HepG2 (cell line): ENCODE results near the gene UBE3B. TPM values are rescaled to one million over a fixed set of nuclear protein-coding genes. Genes with fewer than 3 reads are reported as not detected.

Experiments
- ATM ChIP-seq: fragments of 450-650 bp; IDR thresholded peaks from 2 replicates; pipeline ENCODE4 v1.7.1; 2017; ENCODE audit warnings: mild to moderate bottlenecking, borderline replicate concordance
- FLYWCH1 ChIP-seq: sonication (generic); formaldehyde crosslinking; IDR thresholded peaks from 2 replicates; pipeline ENCODE4 v1.8.1; 2023; ENCODE audit warnings: mild to moderate bottlenecking, missing genetic modification reagents
- FOXP4 ChIP-seq: sonication (generic); formaldehyde crosslinking; IDR thresholded peaks from 2 replicates; pipeline ENCODE4 v1.4.0; 2020; ENCODE audit warnings: missing genetic modification reagents
- GLMP ChIP-seq: sonication (generic); formaldehyde crosslinking; IDR thresholded peaks from 2 replicates; pipeline ENCODE4 v1.9.0; 2021; ENCODE audit warnings: missing genetic modification reagents, mild to moderate bottlenecking, borderline replicate concordance
- HOXA9 ChIP-seq: sonication (generic); formaldehyde crosslinking; IDR thresholded peaks from 2 replicates; pipeline ENCODE4 v1.8.1; 2022; ENCODE audit warnings: missing genetic modification reagents, mild to moderate bottlenecking, moderate library complexity, borderline replicate concordance
- IRF9 ChIP-seq: sonication (generic); formaldehyde crosslinking; IDR thresholded peaks from 2 replicates; pipeline ENCODE4 v1.8.0; 2022; ENCODE audit warnings: missing genetic modification reagents, mild to moderate bottlenecking, borderline replicate concordance
- KDM4B ChIP-seq: sonication (generic); formaldehyde crosslinking; IDR thresholded peaks from 2 replicates; pipeline ENCODE4 v1.4.0; 2020; ENCODE audit warnings: missing genetic modification reagents
- KDM5A ChIP-seq: fragments of 200-600 bp; sonication (generic); IDR thresholded peaks from 2 replicates; pipeline ENCODE4 v1.7.0; 2018; ENCODE audit warnings: antibody characterized with exemption, mild to moderate bottlenecking, low read length, borderline replicate concordance
- MAFK ChIP-seq, 2 experiments: IDR thresholded peaks in 1 of 2; conservative IDR thresholded peaks in 1 of 2; 2 replicates each; pipeline ENCODE4 v1.6.1; 2011; ENCODE audit warnings: improper control_type of control experiment in 2 of 2, low read length in 2 of 2
- MBNL3 ChIP-seq: fragments of 250-450 bp; sonication (Bioruptor Pico); conservative IDR thresholded peaks from 2 replicates; pipeline ENCODE4 v1.8.0; 2022; ENCODE audit warnings: mild to moderate bottlenecking, inconsistent platforms
- NCOA5 ChIP-seq: sonication (generic); formaldehyde crosslinking; IDR thresholded peaks from 2 replicates; pipeline ENCODE4 v1.4.0; 2020; ENCODE audit warnings: missing genetic modification reagents
- NFE2 ChIP-seq: sonication (generic); formaldehyde crosslinking; IDR thresholded peaks from 2 replicates; pipeline ENCODE4 v1.4.0; 2020; ENCODE audit warnings: missing genetic modification reagents
- NR3C1 ChIP-seq: sonication (generic); formaldehyde crosslinking; IDR thresholded peaks from 2 replicates; pipeline ENCODE4 v1.4.0; 2020; ENCODE audit warnings: missing genetic modification reagents
- RFX3 ChIP-seq: IDR thresholded peaks from 2 replicates; pipeline ENCODE4 v1.6.1; 2016; ENCODE audit warnings: missing biosample characterization, missing genetic modification reagents
- SUZ12 ChIP-seq: fragments of 150-350 bp; IDR thresholded peaks from 2 replicates; pipeline ENCODE4 v1.6.1; 2014; ENCODE audit warnings: low read depth, low read length
- TFAP4 ChIP-seq: sonication (generic); IDR thresholded peaks from 2 replicates; pipeline ENCODE4 v1.6.1; 2016; ENCODE audit warnings: low read depth, borderline replicate concordance
- YEATS4 ChIP-seq: sonication (generic); formaldehyde crosslinking; IDR thresholded peaks from 2 replicates; pipeline ENCODE4 v1.4.0; 2020; ENCODE audit warnings: missing genetic modification reagents, borderline replicate concordance
- ZBTB2 ChIP-seq: sonication (generic); formaldehyde crosslinking; IDR thresholded peaks from 2 replicates; pipeline ENCODE4 v1.8.0; 2022; ENCODE audit warnings: low read depth, missing genetic modification reagents
- ZBTB26 ChIP-seq: IDR thresholded peaks from 2 replicates; pipeline ENCODE4 v1.6.1; 2016; ENCODE audit warnings: missing compliant biosample characterization, missing genetic modification reagents, borderline replicate concordance
- ZBTB38 ChIP-seq: sonication (generic); formaldehyde crosslinking; IDR thresholded peaks from 2 replicates; pipeline ENCODE4 v1.5.1; 2020; ENCODE audit warnings: mild to moderate bottlenecking, missing genetic modification reagents
- ZNF18 ChIP-seq: sonication (generic); formaldehyde crosslinking; IDR thresholded peaks from 2 replicates; pipeline ENCODE4 v1.8.0; 2022; ENCODE audit warnings: mild to moderate bottlenecking, missing genetic modification reagents; ENCODE audit not compliant: insufficient replicate concordance
- polyA plus RNA-seq, 8 experiments: library from polyadenylated mRNA; depleted of rRNA in 3 of 8; stranded (reverse) in 7 of 8; unstranded in 1 of 8; fragments of >200 nt; fragmentation: Illumina TruSeq in 4 of 8; extraction: Trizol in 4 of 8; gene quantifications; 2 replicates each; pipeline versions ENCODE4 v1.2.1 to v1.2.3, GENCODE V29; 2011 to 2016; ENCODE audit warnings: low read depth in 4 of 8, missing spikeins in 1 of 8, mixed read lengths in 1 of 8; ENCODE audit not compliant: insufficient read depth in 1 of 8
- total RNA-seq, 5 experiments: library from RNA; depleted of rRNA; stranded (reverse); fragments of >200 nt; fragmentation: Illumina TruSeq; extraction: Trizol; gene quantifications; 2 replicates each; pipeline ENCODE4 v1.2.3, GENCODE V29; 2016; ENCODE audit warnings: low read depth in 1 of 5

Gene UBE3B
- total and polyA plus RNA-seq, 2 of the 13 experiments (the other 11 are each of a cell fraction or from before 2014, with no cell fraction given): 22.7 to 25.3 TPM

GRCh38 chr12:109494348-109494881, 17.0 kb downstream of the UBE3B start (continued):
- TF ChIP-seq TFAP4 (no peak), ZBTB38 (CRISPR knock-in tag) (no peak), FOXP4 (CRISPR knock-in tag) (peak; percentile 86), IRF9 (CRISPR knock-in tag) (no peak), RFX3 (CRISPR knock-in tag) (no peak), ZNF18 (CRISPR knock-in tag) (no peak), FLYWCH1 (no peak), ATM (no peak), SUZ12 (no peak), YEATS4 (CRISPR knock-in tag) (no peak), KDM5A (no peak), MAFK (conservative IDR thresholded peaks at IDR 0.05 in 1 of 2, IDR thresholded peaks at IDR 0.05 in 1 of 2; ENCODE audit: low read length in 2 of 2) (no peak), MBNL3 (CRISPR knock-in tag) (no peak), GLMP (CRISPR knock-in tag) (no peak), NR3C1 (CRISPR knock-in tag) (no peak), ZBTB26 (CRISPR knock-in tag) (no peak), NCOA5 (CRISPR knock-in tag) (no peak), KDM4B (CRISPR knock-in tag) (no peak), ZBTB2 (no peak), HOXA9 (CRISPR knock-in tag) (no peak), NFE2 (CRISPR knock-in tag) (no peak)
